ENCODE measurements around the gene RUNX1.
A peak's percentile ranks its signal among the peaks of the same experiment; 100 is the strongest.

RUNX1 gene

DNA sequence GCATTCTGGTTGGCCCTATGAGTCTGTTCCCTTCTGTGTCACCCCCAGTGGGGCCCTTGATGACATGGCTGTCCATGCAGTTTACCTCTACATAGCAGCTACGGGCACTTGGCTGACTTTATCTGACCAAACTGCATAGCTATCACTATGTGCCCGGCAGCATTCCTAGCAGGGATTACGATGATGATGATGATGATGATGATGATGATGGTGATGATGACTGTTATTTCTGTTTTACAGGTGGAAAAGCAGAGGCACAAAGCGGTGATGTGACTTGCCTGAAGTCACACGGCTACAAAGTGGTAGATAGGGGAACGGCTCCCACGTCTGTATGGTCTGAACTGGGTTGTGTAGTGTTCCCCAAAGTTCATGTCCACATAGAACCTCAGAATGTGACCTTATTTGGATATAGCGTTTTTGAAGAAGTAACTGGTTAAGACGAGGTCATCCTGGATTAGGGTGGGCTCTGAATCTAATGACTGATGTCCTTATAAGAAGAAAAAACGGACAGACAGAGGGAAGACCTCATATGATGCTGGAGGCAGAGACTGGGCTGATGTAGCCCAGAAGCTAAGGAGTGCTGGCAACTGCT, 57.6 kb downstream of the RUNX1 start:
- DNase-seq: no peak

DNA sequence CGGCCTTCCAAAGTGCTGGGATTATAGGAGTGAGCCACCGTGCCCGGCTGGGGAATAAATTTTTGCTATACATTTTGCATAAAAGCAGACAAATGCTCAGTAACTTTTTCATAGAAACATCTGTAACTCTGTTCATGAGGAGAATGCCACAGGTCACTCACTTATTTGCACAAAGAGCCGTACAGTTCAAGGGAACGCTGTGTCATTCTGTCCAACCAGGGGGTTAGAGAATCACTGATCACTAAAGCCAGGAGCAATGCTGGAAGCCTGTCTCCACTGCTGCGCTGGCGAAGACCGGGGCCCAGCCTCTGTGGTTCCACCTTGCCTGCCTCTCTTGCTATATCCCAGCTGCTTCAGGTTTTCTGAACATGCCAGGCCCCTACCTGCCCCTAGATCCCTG, 58.3 kb downstream of the RUNX1 start:
- no peak for DNase-seq

DNA sequence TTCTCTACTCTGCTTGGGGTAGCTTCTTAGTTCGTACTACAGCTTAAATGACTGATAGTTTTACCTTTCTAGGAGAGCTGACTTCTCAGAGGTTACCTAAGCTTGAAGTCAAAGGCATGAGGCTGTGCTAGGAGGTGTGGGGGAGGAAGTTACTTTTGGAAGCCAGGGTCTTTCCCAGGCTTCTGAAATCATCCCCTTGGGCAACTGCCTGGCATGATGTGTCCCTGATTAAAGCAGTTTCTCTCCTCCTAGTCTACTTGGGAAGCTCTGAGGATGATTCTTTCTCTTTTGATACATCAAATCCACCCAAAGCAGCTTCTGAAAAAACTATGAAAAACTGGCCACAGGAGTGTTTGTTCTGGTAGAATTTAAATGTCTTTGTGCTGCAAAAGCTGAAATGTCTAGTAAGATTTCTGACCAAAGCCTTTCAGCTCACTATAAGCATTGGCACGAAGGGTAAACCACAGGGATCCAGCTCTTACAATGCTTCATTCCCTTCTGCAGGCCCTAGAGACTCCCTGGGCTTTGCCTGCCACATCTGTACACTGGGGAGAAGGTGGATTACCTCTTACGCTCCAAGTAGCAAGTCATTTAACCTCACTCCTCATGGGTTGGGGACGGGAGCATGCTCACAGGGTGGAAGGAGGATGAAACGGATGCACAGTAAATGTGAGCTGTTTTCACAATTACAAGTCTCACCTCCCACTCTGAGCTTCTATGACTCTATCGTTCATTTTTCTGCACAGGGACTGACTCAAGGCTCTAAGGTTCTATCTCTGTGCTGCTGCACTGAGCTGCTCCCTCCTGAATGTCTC, 59.6 kb downstream of the RUNX1 start:
- no peak for DNase-seq

DNA sequence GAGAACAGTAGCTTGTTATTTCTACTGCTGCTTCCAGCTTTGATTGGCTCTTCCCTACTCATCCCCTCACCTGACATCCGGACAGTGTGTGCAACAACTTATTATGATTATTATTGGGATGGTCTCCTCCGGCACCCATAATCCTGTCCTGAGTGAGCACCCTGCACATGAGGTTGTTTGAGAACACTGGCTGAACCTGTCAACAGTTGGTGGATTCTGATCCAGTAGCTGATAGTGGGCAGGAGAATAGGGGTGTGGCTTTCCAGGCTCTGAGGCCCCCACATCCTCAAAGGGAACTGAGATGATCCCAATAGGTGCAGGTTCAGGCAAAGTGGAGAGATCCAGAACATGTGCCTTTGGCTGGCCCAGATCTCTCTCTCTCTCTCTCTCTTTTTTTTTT, 60.5 kb downstream of the RUNX1 start:
- no peak for DNase-seq

DNA sequence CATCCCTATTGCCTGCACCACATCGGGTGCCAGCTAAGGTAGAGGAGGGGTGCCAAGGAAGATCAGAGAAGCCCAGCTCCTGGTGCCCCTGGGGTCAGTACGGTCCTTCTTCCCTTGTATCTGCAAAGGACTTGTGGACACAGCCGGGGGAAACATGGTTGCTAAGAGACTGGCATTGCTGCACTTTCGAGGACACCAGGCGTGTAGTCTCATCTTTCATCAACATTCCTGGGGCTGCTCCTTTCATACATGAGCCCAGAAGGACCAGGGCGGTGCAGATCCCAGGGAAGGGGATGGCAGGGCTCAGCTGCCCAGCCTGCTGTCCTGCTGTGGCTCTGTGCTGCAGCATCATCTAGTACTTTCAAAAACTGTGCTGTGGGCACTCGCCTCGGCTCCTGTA, 61.0 kb downstream of the RUNX1 start:
- DNase-seq: no peak

DNA sequence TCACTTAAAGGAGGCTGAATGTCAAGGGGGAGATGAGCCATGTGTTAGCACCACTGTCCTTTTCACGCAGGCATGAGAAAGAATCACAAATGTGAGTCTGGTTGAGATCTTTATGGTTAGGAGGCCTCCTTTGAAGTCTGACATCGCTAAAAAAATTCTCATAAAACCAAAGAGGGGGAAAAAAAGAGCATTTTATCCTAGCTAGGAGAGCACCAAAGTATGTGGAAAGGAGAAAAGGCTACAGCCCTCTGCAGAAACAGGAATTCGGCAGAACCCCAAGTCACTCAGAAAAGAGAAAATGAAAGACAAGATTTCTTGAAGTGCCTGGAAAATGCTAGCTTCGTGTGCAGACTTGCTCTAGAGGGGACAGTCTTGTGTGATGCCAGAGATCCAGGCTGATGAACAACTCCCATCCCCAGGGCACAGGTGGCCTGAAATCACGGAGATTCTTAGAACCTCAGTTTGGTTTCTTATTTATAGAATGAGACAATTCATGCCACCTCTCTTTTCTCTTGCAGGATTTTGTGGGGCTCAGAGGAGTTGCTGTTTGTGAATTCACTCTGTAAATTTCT, 61.5 kb downstream of the RUNX1 start:
- DNase-seq: no peak

DNA sequence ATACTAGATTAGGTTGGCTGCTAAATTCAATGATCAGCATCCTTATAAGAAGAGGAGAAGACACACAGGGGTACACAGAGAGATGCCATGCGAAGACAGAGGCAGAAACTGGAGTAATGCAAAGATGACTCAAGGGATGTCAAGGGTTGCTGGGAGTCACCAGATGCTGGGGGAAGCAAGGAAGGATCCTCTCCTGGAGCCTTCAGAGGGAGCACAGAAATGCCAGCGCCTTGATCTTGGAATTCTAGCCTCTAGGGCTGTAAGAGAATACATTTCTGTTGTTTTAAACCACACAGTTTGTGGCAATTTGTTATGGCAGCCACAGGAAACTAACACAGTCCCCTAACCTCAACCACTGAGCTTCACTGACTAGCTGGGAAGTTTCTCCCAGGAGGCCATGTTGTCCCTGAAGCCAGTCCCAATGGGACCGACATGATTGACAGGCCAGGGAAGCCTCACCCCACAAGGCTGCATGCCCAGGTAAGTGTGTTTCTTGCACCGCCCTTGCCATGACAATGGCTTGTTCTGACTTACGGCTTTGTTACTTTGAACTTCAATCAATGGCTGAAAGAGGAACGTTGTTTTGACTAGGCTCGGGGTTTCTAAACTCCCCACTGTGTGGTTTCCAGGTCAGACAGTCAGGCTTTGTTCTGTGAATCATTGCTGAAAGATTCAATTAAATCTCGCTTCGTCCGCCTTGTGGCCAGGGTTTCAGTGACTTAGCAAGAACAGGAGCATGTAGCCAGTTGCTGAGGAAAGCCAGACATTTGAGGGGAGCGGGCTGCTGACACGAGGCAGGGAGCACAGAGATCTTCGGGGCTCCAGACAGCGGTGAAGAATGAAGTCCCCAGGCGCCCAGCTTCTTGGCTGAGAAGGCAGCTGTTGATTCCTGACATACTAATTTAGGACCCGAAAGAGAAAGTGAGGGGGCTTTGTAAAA, 62.3 kb downstream of the RUNX1 start:
- peak; percentile 70 for DNase-seq

DNA sequence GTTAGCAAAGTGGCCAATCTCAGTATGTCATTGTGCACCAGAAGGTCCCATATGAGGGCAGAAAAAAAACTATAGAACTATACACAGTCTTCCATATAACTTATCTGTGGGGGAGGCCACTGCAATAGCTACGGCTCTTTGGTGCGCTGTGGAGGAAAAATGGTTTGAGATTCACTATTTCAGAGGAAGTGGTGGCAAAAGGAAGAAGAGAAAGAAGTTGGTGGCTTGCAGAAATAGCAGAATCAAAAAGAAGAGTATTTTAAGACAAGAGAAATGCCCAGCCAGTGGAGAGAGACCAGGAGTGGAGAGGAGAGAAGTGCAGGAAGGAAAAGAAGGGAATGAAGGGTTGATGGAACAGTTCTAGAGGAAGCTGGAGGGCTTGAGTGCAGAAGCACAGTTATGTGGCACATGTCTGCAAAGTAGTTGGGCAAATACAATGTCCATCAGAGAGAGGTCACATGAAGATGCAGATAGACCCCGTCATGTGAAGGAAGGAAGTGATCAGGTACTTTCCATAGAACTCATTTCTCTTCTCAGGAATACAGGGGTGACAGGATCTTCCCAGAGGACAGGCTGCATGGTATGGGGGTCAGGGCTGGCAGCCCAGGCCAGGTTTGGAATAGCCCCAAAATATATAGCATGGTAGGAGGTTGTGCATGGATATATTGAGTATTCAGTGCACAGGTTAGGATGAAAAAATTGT, 64.6 kb downstream of the RUNX1 start:
- no peak for DNase-seq

DNA sequence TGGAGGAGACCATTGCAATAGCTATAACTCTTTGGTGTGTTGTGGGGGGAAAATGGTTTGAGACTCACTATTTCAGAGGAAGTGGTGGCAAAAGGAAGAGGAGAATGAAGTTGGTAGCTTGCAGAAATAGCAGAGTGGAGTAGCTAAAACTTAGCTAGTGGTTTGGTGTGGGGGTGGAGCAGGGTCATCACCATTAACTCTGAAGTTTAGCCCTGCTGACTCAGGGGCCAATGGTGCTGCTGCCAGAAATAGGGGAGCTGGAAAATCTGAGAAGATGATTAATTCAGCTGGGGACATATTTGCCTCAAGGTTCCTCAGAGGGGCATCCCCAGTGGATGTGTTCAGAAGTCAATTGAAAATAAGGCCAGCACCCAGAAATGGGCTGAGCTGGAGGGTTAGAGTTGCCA, 65.4 kb downstream of the RUNX1 start:
- DNase-seq: peak; percentile 34

DNA sequence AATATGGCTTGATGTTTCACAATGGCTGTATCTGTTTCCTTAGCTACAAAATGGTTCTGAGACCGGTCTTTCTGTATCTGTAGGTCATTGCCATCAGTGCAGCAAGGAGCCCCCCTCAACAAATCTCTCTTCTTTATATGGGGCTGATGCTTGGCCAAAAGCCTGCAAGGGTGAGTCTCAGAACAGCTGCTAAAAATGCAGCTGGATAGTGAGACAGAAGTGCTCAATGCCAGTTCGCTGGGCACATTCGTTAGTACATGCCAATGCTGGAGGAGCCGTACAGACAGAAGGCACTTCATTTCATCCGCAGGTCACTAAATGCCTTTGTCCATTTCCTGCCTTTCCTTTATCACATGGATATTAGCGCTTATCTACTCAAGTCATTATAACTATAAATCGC, 67.3 kb downstream of the RUNX1 start:
- DNase-seq: no peak

DNA sequence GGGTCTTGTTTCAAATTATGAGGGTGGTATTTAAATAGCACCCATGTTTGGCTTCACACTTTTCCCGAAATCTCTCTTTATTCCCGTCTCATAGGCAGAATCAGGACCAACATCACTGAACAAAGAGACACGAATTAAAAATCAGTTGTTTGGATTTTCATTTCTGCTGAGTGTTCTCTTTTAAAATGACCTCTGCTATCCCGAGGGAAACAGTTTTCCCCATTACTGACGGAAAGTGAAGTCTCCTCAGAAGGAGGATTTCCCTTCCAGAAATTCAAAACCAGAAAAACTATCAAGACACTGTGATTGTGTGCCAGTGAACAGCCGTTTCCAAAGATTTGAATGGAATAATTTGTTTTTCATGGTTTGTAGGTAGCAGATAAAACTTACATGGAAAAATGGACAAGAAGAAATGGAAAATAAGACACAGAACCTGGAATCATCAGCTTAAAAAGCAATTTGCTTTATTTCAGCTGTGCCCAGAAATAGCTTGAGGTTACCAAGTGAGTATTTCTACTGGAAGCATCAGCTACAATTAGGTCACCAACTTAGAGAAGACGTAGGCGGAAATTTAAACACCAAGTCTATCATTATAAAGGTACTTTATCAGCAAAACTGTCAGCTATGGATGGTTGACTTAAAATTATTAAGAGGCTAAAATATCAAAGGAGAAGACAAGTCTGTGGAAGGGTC, 68.5 kb downstream of the RUNX1 start:
- no peak for DNase-seq

DNA sequence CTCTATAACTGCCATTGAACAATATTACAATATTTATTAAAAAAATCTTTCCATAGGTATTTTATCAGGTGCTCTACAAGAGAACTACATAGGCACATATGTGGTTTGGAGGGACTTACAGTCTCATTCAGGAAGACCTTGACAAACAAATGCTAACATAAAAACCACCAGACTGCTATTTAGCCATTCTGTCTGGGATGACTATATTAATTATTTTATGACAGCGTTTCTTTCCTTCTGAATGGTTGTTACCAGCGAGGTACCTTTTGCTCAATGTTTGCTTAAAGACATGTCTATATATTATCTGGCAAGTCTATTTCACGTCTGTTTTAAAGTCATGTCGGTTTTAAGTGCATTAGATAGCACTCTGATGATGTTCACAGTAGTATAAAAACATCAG, 69.7 kb downstream of the RUNX1 start:
- no peak for DNase-seq

DNA sequence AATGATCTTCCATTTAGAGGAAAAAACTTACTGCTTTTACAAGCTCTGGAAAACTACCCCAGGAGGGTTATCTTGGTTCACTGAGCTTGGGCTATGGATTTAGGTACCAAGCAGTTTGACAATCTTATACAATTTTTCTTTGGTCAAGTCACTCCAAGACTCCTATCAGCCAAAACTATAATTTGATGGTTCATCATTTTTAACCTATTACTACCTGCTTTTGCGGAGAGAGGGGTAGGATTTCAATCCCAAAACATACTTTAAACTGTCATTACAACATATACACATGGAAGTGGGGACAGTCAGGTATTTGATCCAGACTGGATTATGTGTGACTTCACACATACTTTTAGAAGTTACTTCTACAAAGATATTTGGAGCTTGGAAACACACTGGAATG, 71.8 kb downstream of the RUNX1 start:
- no peak for DNase-seq

DNA sequence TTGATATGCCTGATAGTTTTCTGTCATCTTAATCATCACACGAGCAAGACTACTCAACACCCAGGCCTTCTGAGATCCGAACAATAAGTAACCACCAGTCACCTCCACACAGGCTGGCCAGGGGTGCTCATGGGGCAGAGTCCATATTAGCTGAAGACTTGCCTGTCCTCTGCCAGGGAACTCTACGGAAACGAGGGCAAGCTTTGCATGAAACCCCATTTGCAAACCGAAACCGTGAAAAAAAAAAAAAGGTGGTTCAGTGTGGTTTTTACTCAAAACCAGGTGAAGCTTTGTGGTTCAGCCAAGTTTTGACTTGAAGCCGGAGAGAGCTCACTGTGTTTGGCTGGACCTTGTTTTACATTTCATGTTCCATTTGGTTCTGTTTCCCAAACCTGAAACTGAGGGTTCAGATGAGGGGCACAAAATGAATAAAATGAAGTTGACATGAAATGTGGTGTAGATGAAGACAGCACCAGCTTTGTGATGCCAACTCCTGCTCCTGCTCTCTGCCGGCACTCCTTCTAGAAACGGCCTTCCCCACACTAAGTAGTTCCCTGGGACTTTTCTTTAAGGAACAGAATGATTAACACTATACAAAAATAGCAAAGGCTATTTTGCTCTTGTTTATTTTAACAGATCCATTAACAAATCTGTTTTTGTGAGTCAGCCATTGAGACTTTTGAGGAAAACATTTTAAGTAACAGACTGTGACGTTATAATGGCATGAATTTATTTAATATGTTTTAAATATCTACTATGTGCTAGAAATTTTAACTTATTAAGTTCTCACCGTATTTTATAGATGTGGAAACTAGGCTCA, 74.7 kb downstream of the RUNX1 start:
- peak; percentile 64 for DNase-seq

DNA sequence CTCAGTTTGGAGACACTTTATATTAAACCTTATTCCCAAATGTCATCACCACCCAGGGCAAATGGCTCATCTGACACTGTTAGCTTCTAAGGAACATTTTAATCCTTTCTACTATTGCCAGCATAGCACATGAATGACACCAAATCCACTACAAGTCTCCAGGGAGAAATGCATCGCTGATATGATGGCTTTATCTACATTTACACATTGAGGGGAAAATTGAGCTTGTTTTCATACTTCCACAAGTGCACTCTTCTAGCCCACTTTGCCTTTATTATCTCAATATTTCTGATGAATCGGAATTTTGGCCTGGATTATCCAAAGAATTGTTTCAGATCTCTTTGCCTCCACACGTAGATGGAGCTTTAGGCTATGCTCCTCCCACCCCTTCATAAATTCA, 75.4 kb downstream of the RUNX1 start:
- DNase-seq: no peak

DNA sequence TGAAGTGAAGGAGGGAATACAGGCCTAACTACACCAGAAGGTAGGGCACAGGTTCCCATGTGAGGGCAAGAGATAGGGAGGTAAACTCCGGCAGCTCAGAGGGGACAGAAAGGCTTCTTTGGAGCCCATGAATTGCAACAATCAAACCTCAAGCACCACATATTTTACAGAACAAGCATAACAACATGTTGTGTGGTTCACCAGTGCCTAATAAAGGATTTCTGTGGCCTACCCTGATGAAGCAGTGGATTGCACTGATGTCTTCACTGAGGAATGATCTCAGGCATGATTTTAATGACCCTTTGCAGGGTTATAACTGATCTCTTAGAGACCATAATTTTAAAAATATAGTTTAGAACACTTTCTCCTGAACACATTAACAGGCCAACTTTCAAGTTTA, 77.4 kb downstream of the RUNX1 start:
- DNase-seq: no peak

DNA sequence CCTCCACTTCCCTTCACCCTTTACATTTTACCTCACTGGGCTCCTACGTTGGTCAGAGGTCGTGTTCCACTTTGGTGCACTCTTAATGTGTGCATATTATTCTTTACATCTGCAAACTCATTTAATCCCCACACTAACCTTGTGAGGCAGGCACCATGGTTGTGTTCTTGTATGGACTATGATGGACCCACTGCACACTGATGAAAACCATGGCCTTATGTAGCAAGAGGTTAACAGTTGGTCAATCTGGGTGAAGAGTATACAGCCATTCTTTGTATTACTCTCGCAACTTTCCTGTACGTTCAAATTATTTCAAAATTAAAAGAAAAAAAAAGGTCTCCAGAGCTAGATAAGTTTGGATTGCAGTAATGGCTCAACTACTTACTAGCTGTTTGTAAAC, 78.5 kb downstream of the RUNX1 start:
- DNase-seq: no peak

DNA sequence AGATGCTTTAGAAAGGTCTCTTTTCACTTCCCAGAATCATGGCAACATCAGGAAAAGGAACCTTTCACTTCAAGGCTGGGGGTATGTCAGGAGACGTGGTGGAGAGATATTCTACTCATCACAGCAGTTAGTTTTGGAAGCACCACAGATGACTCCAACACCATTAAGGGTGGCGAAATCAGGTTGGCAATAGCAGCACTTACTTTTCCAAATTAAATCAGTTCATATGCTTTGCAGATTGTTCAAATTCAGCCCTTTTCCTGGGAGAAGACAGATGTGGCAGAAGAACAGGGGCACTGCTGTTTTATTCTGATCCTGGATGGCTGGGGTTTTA, 79.0 kb downstream of the RUNX1 start:
- no peak for DNase-seq

DNA sequence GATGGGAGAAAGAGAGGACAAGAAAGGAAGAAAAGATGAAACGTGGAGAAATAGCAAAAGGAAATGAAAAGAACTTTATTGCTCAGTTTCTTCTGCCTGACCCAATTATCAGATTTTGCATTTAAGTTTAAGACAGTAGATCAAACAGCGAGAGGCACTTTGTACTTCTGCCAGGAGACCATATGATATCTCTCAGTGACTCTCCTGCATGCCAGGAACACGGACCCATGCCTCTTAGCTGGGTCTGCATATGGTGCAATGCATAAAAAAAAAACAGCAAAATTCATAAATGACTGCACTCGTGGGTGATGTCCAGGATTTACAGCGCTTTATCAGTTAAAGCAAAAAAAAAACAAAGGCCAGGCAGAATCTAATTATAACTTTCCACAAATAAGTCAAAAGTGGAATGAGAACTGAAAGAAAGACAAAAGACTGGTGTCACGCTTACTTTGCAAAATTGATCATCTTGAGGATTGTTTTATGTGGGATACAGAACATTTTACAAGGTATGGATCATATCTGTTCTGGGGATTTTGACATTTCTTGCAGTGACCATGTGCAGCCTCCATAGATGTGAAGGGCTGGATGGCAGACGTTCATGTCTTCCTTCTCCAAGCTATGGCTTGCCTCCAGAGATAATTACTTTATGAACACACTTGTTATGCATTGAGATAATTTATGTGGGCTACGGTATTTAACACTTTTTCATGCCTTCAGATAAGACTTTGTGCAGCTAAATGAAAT, 79.5 kb downstream of the RUNX1 start:
- DNase-seq: no peak
